Activated naive CD4-positive, alpha-beta T cell (primary cell): ENCODE measurements around the gene SFT2D2.

Source experiments
- DNase-seq, 4 experiments: peaks; one replicate each; lab custom pipeline; 2025; lab: John Stamatoyannopoulos, UW

SFT2D2 gene

GRCh38 chr1:168223261-168223660 is 2.5 kb upstream of the SFT2D2 start:
- DNase-seq = no peak

GRCh38 chr1:168223681-168224540 is 1.9 kb upstream of the SFT2D2 start:
- DNase-seq = no peak

- DNase-seq = no peak
Measured at GRCh38 chr1:168224991-168225390, 813 bp upstream of the SFT2D2 start.

DNA sequence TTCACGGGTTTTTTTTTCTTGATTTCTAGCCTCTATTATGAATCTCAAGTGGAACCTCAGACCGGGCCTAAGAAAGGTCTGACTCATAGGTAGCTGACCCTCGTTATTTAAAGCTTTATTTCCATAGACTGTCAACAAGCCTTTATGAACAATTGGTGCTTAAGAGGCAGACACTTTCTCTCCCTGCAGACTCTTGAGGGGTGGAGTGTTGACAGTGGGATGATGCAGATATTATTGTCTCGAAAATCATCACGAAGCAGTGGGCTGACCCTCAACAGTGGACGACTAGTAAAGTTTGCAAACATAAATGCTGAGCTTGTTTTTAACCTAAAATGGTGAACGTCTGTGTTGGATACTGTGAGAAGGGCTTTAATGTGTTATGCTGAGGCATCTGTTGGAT is 1.8 kb downstream of the SFT2D2 start:
- DNase-seq = no peak

- DNase-seq = no peak
Measured at GRCh38 chr1:168229893-168230292, 4.1 kb downstream of the SFT2D2 start.

- no peak for DNase-seq
Measured at GRCh38 chr1:168230709-168231108, 4.9 kb downstream of the SFT2D2 start.

DNA sequence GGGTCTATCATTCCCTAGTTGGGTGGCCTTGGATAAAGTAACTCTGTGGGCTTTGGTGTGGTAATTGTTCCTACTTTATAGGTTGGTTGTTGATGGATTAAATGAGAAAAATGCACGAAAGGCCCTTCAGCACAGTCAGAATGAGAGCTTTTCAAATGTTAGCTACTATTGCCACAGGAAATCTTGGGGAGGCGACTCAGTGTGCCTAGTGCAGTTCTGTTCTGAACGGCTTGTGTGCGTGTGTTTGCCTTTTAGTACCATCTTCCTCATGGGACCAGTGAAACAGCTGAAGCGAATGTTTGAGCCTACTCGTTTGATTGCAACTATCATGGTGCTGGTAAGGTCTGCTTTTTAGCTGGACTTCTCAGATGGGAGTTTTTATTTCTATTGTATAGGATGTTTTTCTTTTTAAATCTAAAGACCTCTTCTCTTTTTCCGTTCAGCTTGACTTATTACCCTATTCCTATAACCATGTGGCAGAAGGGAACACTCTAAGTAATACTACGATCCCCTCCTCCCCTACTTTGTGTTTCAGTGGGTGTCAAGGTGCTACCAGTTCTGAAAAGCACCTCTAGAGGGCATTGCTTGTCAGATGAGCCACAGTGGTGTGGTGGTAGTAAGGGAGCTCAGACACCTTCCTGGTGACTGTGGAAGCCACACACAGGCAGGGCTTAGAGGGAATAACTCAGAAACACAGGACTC is 9.2 kb downstream of the SFT2D2 start:
- DNase-seq = no peak

GRCh38 chr1:168235548-168235885 is 9.7 kb downstream of the SFT2D2 start:
- DNase-seq = no peak

DNA sequence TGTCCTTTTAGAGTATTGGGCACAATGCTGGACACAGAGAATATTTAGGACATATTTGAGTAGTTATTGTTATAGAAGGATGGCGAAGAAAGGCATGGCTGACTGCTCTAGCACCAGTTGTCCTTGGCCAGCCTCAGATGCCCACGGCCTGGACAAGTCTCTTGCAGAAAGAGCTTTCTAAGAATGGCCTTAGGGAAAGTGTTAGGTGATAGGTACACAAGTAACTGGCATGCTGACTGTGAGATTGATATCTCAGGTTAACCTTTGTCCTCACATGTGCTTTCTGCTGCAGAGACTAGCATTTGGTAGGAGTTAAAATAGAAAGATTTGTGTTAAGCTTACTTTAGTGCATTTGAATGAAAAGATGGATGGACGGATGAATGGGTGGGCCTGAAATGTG is 10.1 kb downstream of the SFT2D2 start:
- DNase-seq = no peak

- no peak for DNase-seq
Measured at GRCh38 chr1:168236836-168237611, 11.2 kb downstream of the SFT2D2 start.

- no peak for DNase-seq
Measured at GRCh38 chr1:168243198-168243597, 17.4 kb downstream of the SFT2D2 start.

GRCh38 chr1:168243636-168244212 is 17.9 kb downstream of the SFT2D2 start:
- no peak for DNase-seq

GRCh38 chr1:168245042-168245441 is 19.2 kb downstream of the SFT2D2 start:
- DNase-seq = no peak

DNA sequence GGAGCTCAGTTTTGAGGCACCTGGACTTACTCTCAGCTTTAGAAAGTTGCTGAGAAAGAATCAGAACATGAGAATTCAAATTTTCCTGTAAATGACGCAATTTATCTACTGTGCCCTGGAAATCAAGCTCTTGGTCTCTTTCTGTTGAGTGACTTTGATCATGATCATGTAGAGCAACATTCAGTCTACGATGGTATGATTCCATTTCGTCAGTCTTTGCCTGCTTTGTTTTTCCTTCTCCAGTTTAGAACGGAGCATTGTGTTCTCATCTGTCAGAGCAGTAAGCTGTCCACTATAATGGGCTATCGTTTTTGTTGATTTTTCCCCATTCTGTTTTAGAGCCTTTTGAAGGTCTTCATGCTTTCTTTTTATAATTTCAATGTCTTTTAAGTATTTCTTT is 20.7 kb downstream of the SFT2D2 start:
- DNase-seq = no peak

- no peak for DNase-seq
Measured at GRCh38 chr1:168252204-168252733, 26.5 kb downstream of the SFT2D2 start.

DNA sequence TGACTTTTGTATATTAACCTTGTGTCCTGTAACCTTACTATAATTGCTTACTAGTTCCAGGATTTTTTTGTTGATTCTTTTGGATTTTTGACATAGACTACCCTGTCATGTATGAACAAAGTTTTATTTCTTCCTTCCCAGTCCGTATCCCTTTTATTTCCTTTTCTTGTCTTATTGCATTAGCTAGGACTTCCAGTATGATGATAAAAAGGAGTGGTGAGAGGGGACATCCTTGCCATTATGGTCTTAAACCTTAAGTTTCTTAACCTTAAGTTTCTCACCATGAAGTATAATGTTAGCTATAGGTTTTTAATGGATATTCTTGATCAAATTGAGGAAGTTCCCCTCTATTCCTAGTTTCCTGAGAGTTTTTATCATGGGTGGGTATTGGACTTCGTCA is 30.4 kb downstream of the SFT2D2 start:
- DNase-seq = no peak

- DNase-seq = no peak
Measured at GRCh38 chr1:168257397-168257796, 31.6 kb downstream of the SFT2D2 start.

DNA sequence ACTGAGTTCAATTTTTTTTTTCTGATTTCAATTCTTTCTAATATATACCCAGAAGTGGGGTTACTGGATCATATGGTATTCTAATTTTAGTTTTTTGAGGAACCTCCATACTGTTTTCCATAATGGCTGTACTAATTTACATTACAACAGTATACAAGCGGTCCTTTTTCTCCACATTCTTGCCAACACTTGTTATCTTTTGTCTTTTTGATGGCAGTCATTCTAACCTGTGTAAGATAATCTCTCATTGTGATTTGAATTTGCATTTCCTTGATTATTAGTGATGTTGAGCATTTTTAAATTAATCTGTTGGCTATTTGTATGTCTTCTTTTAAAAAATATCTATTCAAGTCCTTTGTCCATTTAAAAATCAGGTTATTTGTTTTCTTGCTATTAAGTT is 33.8 kb downstream of the SFT2D2 start:
- DNase-seq = no peak

- DNase-seq = no peak
Measured at GRCh38 chr1:168260393-168260792, 34.6 kb downstream of the SFT2D2 start.

DNA sequence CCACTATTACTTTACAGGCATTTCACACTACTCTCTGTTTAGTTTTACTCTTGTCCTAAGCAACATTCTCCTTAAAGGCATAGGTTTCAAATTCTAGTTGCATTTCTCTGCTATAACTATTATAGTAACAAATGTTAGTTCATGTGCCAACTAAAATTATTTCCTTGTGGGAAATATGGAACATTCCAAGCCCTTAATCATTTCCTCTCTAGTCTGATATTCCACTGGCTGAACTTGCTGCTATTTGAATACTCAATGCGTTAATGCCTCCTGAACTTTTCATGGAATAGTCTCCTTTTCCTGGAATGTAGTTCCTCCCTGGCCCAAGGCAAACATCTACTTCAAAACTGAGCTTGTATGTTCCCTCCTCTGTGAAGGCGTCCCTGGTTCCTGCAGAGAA is 35.6 kb downstream of the SFT2D2 start:
- DNase-seq = no peak

DNA sequence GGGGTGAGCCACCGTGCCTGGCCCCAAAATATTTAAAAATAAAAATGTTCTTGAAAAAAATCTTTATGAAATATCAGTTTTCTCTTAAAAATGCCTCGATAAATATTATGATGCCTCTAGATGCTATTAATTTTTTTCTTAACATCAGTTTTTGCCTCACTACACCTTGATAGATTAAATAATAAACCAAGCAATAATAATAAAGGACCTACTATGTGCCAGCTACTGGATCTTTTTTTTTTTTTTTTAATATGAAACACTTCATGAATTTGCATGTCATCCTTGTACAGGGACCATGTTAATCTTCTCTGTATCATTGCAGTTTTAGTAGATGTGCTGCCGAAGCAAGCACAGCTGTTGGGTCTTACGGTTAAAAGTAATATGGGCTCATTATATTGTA is 37.3 kb downstream of the SFT2D2 start:
- DNase-seq = no peak

DNA sequence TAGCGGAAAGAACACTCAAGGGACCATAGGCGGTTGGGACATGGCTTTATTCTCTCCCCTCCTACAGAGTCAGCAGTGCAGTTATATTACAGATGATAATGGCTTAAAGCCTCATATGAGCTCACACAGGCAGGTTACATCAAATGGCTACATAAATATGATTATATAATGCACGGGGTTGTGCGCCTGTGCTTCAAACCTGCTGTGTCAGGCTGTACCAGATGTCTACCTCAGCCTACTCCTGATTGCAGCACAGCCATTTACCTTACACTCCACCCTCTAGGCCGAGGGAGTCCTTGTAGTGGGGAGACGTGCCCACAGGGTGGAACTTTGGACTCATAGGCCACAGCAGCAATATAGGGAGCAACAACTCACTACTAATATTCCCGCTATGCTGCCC is 38.5 kb downstream of the SFT2D2 start:
- no peak for DNase-seq
